Heart left ventricle (tissue), 13 donors: ENCODE results near the gene VPS26C.

ENCODE experiments used
- CTCF ChIP-seq, 12 donors: fragments of 200-600 bp; sonication (generic) in 4 of 12; IDR thresholded peaks; one replicate each; pipeline versions ENCODE4 v1.5.0 to v1.8.0; 2018 to 2022; ENCODE audit warnings: antibody characterized with exemption in 12 of 12, mild to moderate bottlenecking in 5 of 12
- POLR2A ChIP-seq, 2 donors: fragments of 450-650 bp; IDR thresholded peaks; one replicate each; pipeline ENCODE4 v1.6.1; 2017; ENCODE audit warnings: antibody characterized with exemption in 2 of 2, mild to moderate bottlenecking in 2 of 2, moderate library complexity in 2 of 2
- donor health status: ischemic (EF 13 %, LVEDD 7.1; RV severe dilation, severe dysfunction).
- donor health status: DM: no; HTN: yes; CAD: no.
- donor health status: DM: no; HTN: no; CAD: no.
- donor health status: ischemic (EF 25% LVEDD 6.9; RV normal size, moderate dysfunction).
- donor health status: ischemic (EF 25% LVEDD 5.7; RV mildly dilated, moderate dysfunction).
- donor health status: ischemic (EF 35%, LVEDD 5.7; RV mildly dilated, moderate dysfunction).
- donor health status: nonischemic (EF 11% LVEDD 7.7; RV severe dilation, severe dysfunction).
- donor health status: DM: yes; HTN: yes; CAD: no.
- donor health status: PGD.
- donor health status: ischemic (EF 29% LVEDD 5.4; RV normal size, mild dysfunction).
- donor health status: nonischemic (EF 23%, LVEDD 6.1; RV moderate dilation, normal function).

GRCh38 chr21:37231671-37232070, 35.5 kb downstream of the VPS26C start:
- TF ChIP-seq CTCF (IDR thresholded peaks at IDR 0.05) (no peak), POLR2A (IDR thresholded peaks at IDR 0.05) (no peak)
